ENCODE measurements around the gene ADGRE1.

DNA sequence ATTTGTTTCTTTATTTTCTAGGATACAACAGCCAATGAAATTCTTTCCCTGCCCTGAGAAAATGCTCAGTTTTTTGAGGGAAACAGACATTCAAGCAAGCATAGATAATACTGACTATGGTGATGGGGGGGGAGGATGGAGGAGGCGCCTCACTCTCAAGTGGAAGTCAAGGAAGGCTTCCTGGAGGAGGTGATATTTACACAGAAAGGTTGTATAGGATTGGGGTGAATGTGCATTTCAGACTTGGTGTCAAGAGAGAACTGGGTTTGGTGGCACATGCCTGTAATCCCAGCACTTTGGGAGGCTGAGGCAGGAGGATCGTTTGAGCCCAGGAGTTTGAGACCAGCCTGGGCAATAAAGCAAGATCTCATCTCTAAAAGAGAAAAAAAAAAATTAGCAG, 12.2 kb upstream of the ADGRE1 start:
- TF ChIP-seq, protein P1, sequence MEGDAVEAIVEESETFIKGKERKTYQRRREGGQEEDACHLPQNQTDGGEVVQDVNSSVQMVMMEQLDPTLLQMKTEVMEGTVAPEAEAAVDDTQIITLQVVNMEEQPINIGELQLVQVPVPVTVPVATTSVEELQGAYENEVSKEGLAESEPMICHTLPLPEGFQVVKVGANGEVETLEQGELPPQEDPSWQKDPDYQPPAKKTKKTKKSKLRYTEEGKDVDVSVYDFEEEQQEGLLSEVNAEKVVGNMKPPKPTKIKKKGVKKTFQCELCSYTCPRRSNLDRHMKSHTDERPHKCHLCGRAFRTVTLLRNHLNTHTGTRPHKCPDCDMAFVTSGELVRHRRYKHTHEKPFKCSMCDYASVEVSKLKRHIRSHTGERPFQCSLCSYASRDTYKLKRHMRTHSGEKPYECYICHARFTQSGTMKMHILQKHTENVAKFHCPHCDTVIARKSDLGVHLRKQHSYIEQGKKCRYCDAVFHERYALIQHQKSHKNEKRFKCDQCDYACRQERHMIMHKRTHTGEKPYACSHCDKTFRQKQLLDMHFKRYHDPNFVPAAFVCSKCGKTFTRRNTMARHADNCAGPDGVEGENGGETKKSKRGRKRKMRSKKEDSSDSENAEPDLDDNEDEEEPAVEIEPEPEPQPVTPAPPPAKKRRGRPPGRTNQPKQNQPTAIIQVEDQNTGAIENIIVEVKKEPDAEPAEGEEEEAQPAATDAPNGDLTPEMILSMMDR (IDR thresholded peaks at IDR 0.05), result no peak
- TF ChIP-seq POLR2AphosphoS5 (IDR thresholded peaks at IDR 0.05) (no peak), POLR2A (IDR thresholded peaks at IDR 0.05; ENCODE audit: low read depth) (no peak)

Measured in esophagus muscularis mucosa (tissue), 3 donors.